Left renal pelvis (tissue), 4 donors: ENCODE measurements around the gene ZGRF1. TPM values are rescaled to one million over a fixed set of nuclear protein-coding genes. Genes with fewer than 3 reads are reported as not detected.
"Not testable (repeated sequence)": the region's sequence is repeated elsewhere in the genome, so short reads cannot be mapped to it uniquely, and the experiment has no call there.

Experiments
- DNase-seq, 4 donors: peaks; one replicate each; pipeline ENCODE4 v3.0.0-alpha.2; 2013; ENCODE audit warnings: low read depth in 4 of 4, low spot score in 3 of 4
- polyA plus RNA-seq, 4 donors: library from polyadenylated mRNA; unstranded; fragments of 120-200 nt; gene quantifications; one replicate each; pipeline ENCODE4 v1.2.1, GENCODE V29; 2013; ENCODE audit not compliant: insufficient read length in 4 of 4

ZGRF1 gene
- polyA plus RNA-seq, 4 donors: 12.4 to 16.8 (median 15.0) TPM

DNA sequence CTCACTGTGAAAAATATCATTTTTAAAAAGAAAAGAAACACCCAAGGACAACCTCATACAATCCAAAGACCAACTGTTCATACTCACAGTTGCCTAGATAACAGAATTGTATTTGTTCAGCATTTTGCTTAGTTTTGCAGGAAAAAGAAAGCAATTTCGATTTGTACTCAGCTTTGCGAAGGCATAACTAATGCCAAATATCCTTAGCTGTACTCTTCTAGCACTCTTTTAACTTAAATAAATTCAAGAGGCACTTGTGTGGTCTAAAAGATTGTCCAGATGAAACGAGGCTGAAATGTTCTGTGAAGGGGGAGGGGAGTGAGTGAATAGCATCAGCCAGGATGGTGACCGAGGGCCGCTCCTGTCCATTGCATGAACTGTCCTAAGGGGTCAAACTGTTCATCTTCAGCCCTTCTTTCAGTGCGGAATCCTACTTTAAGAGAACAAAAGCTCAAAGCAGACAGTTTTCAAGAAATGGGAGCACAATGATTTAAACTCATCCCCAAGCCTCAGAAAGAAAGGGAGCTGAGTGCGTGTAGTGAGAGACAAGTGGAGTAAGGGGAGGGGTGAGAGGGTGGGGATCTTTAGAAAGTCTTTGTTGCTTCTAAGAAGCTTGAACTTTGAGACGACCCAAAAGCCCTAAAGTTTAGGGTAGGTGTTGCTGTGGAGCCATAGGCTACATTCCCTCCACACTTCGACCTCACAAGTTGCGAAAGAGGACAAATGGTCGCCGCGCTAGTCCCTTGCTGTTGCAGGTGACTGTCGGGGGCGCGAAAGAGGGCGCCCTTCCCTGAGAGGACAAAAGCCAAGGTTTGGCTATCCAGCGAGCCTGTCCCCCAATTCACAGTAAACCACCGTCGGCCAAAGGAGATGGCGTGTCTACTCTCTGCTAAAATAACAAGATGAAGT, 116.8 kb downstream of the ZGRF1 start:
- no peak for DNase-seq

DNA sequence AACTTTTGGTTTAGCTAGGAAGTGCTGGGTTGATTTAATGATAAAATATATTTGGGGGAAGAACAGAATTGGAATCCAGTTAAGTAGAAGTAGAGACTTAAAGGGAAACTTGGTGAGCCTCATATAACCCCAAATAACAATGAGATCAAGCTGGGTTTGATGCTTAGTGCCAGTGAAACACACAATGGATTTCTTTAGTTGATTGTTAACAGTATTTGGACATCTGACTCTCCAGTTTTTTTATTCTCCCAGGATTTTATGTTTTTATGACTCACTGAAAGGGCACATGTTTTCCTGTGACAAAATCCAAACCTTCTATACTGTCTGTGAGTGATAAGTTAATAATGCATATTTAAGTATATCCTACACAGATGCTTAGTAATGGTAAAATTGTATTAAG, 118.0 kb downstream of the ZGRF1 start:
- no peak for DNase-seq

DNA sequence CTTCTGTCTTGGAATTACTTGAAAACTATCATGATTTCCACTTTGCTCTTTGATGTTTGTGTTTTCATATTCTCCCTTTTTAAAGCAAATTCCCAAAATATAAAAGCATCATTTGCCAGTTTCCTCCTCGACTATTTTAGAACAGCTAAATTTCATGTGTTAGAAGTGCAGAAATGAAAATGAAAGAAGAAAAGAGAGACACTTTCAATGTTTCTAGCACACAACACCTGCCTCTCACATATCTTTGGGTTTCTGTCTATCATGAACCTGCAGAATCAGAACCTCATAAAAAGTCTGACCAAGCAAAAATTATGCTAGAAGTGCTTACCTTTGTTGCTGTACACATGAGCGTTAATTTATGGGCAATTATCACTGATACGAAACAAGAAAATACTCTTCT, 118.8 kb downstream of the ZGRF1 start:
- DNase-seq: no peak

DNA sequence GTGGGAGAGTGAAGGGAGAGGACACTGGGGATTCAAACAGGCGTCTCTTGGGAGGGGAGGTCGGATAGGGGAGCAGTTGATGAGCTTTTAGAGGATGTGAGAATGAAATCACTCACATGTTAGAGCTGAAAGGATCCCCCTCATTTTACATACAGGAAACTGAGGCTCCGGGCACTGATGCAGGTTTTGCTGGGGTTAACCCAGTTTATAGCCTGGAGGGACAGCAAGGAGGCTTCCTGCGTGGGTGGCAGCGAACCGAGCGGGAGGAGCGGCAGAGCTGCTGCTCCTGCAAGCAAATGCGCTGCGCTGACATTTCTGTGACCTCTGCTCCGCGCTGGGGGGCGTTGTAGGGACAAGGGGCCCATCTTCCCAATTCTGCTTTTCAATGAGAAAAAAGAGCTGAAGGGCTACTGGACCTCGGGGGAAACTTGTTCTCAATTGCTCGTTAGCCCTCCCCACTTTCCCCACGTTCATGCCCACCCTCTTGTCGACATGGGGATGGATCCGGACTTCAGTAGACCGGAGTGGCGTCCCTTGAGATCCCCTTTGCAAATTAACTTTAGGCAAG, 119.6 kb downstream of the ZGRF1 start:
- DNase-seq: no peak

DNA sequence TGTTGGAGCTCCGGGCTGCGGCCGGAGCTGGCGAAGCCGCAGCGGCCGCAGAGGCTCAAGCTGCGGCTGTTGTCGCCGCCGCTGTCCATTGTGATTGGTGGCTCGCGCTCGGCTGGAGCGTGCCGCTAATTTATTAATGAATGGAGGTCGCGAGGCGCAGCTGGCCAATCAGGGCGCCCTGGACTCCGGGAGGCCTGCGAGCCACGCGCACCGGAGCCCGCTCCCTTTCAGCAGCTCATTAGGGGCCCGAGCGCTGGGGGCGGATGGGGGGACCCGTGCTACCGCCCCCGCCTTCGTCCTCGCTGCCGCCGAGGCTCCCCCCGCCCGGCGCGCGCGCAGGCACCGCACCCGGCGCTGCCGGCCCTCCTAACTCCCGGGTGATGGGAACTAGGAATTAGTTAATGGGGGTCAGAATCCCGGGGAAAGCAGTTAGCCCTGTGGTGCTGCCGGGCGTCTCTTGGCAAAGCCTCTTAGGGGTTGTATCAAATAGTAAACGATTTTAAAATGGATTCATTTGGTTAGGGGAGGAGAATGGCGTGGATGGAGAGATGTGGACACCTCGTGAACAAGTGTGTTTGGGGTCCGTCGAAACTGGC, 120.1 kb downstream of the ZGRF1 start:
- DNase-seq: no peak

DNA sequence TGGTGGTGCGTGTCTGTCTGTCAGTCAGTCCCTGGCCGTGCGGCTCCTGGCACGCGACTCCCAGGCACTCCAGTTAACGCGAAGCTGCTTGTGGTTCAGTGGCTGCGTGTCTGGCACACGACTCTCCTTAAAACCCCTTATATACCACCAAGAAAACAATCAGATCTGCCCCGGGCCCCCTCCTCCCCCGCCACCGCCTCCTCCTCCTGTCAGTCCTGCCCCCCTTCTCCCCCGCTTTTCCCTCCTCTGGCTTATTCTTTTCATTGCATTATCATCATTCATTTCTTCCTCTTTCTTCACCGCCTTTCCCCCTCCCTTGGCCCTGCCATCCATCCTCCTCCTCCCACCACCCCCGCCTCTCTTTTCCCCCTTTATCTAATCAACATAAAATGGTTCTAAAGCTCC, 120.6 kb downstream of the ZGRF1 start, which contains the start of gene NEUROG2:
NEUROG2 (minus strand) TSS at position 115 of the 405 bp plus-strand sequence. CDS start 705 bp downstream, outside the sequence.
- DNase-seq: no peak

DNA sequence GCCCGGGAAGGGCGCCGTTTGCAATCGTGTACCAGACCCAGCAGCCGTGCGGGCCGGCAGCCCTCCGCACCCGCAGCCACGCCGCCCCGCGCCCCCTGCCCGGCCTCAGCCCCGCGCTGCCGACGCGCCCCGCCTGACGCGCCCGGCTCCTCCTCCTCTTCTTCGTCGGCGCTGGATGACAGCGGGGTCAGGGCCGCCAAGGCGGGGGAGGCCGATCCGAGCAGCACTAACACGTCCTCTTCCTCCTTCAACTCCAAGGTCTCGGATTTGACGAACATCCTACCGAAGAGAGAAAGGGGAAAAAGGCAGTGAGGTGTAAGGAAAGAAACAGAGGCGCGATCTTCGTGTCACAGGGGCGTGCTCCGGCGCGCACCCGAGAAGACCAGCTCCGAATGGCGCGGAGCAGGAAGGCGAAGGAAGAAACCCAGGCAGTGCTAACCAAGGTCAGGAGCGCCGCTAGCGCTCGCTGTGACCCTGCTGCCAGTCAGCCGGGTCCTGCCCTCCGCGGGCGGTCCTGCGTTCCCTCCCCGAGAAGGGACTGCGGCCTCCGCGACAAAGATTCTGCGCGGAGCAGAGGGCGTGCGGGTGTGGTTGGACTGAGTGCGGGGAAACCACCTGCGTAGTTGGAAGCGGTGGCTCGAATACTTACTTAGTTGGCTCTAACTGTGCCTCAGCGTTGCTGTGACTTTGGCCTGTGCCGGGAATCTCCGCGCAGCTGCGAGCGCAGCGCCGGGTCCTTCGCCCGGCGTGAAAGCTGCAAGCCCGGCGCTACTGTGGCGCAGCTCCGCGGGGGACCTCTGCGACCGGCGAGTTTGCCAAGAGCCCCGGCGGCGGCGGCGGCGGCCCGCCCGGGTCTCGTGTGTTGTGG, 121.3 kb downstream of the ZGRF1 start:
- no peak for DNase-seq

DNA sequence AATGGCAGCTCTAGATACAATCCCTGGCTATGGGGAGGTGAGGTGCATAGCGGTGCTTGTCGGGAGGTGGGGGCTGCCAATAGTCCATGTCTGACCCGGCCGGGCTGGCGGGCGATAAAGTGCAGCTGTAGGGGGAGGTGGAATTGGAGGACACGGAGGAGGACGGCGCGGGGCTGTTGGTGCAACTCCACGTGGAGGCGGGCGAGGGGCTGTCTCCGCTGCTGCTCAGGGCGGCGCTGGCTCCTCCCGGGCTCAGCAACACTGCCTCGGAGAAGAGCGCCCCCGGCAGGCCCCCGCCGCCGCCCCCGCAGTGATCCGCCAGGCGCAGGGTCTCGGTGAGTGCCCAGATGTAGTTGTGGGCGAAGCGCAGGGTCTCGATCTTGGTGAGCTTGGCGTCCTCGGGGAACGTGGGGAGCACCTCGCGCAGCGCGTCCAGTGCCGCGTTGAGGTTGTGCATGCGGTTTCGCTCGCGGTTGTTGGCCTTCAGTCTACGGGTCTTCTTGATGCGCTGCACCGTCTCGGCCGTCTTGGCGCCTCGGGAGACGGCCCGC, 122.0 kb downstream of the ZGRF1 start:
- DNase-seq: no peak

DNA sequence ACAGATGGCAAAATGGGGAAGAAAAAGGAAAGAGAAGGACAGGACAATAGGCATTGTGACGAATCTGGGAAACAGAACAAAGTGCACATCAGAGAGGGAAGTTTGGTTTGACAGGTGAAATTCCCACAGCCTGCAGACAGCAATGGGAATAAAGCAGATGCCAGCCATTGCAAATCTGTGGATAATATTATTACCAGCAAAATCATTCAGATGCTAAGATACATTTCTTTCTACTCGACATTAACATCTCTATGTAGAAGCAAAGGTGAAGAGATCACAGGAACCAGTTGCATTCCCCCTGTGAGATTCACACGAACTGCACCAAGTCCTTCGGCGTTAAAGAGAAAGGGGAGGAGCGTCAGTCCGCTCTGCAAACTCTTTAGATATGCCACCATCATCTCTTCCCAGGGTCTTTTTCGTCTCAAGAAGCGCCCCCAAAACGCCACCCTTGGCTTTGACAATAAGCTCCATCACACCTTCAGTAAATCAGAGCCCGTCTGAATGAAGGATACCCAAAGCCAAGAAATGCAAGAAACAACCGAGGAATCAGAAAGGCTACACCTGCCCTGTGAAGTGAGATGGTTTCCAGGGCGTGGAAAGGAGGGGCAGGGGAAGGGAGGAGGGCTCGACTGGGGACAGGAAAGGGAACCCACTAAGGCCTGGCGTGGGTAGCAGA, 122.6 kb downstream of the ZGRF1 start:
- no peak for DNase-seq

DNA sequence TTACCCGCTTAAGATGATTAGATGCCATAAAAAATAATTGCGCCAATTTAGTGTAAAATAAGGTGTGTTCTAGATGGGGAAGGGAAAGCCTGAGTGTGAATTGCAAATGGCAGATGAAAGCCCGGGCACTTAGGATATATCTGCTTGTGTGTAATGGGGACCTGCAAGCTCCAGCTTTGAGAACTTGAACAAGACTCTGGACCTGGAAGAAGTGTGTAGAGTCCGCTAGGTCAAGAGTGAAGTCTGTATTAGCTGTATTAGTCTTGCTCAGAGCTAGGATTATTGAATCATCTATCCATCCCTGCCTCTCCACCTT, 124.9 kb downstream of the ZGRF1 start:
- no peak for DNase-seq

DNA sequence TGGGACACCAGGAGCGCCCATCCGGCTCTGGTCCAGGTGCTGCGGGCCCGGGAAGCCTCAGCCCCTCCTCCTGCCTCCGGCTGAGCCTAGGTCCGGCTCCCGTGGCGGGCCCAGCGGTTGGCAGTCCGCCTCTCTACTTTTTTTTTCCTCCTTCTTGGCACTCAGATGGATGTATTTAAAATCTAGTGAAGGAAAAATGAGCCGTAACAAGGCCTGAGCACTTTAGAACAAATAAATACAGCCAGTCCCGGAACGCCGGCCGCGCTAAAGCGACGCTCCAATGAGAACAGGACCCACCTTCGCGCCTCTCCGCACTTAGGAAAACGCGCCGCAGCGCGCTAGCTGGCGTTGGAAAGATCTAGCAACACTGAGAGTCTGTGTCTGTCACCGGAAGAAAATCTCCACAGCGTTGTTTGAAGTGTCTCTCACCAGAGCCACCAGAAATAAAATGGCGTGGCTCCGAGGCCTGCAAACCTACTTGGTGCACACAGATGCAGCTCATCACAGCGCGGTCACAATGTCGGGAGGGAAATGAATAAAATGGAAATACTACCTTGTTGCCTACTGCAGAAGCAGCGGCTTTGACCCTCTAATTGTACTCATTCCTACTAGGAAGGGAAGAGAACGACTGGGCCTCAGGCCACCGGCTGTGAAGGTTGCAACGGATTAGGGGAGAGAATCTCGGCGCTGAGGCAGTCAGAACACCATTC, 125.5 kb downstream of the ZGRF1 start:
- DNase-seq: no peak

DNA sequence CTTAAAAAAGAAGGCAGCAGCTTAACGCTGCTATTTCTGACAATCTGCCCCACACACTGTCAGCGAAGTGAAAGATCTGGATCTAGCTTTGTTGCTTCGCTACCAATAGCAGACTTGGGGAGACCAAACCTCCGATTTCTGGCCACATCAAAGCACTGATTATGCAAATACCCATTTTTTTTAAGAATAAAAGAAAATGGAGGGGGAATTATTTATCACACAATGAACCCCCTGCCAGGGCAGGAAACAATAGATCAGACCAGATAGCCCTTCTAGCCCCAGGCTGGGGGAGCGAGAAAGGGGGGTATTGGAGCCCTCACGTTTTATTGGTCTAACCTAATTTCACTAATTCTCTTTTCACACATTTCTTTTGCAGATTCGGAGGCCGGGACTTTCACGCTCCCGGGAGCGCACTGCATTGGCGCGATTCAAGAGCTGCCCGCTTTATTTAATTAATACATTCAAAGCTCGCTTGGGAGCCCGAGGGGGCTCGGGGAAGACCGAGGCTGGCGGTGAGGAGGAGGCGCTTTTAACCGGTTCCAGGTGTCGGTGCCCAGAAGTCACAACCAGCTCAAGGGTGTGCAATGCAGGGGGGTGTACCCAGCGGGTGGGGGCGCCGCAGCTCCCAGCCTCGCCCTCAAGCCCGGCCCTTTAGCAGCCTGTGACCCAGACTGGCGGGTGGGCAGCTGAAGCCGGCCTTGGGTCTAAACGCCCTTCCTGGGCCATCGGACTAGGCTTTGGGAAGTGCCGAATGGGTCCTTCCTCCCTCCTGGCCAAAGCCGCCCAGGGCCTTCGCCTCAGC, 126.2 kb downstream of the ZGRF1 start:
- DNase-seq: no peak

DNA sequence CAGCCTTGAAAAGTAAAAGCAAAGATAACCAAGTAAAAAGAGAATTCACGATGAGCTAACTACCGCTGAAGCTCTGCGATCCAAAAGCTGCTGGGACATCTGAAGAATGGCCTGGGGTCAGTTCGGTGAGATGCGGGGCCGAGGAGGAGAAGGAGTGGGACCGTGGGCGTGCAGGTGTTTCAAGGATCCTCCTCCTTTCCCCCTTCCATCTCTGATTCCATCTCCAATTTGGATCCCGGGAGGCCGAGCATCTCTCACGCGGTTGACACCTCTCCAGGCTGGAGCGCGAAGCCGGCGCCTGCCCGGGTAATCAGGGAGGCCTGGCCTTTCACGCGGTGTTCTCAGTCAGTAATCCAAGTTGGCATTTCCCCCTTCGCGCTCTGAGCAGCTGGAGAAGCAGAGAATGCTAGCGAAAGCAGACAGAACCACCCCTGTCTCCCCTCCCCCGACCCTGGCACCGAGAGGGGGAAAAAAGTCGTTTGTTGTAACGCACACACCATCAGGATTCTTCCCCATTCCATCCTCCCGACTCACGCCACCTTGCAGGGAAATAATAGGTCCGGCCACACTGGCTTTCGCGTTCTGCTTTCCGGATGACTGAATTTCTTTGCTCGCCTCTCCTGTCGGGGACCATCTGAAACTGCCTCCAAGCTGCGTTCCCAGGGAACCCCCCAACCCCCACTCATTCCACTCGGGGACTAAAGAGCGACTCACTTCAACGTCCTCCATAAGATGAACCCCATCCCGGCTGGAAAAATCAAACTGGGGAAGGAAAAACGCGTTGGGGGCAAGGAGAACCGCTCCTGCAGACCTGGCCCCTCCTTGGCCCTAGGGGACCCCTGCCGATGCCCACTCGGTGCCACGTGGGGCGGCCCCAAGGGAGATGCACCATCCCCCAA, 127.2 kb downstream of the ZGRF1 start:
- DNase-seq: no peak

DNA sequence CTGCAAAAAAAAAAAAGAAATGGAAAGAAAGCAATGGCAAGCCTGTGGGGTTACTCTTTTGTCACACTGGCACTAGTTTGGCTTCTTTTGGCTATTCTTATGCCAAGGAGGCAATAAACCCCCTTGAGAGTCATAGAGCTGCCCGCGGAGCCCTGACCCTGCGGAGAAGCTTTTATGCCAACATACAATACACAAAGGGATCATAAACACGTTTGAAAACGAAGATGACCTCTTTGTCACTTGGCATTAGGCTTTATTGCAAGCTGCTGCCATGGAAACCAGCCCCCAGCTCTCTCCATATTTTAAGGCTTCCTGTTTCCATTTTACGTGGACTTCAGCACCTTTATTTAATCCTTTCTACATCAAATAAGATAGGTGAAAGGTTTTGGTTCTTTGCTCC, 128.4 kb downstream of the ZGRF1 start:
- DNase-seq: no peak

DNA sequence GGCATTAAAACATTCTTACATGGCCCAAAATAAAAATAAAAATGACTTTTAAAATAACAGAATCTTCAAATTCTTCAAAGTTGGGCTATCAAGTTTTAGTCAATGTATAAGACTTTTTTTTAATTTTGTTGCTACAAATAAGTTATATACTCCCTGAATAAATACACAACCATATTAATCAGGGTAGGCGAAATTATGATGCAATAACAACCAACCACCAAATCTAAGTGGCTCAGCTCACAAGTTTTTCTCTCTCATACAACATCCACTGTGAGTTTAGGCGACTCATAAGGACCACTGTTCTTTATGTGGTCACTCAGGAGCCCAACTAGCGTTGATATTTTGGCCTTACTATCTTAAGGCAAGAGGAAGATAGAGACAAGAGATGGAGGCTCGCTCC, 131.9 kb downstream of the ZGRF1 start:
- DNase-seq: no peak

DNA sequence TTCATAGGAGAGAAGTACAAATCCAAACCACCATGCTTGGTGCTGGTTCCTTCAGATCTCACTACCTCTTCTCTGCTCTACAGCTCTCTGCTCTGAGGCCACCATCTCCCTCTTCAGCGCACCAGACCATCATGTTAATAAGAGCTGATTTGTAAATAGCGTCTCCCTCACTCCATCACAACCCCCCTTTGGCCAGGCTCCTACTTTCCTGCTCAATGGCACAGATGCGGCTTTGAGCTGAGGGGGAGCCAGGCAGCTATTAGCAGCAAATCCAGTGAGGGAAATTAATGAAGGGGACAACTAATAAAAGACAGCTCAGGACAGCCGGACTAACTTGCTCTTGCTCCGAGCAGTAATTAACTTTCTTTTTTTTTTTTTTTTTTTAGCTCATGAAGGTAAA, 133.8 kb downstream of the ZGRF1 start:
- DNase-seq: no peak

DNA sequence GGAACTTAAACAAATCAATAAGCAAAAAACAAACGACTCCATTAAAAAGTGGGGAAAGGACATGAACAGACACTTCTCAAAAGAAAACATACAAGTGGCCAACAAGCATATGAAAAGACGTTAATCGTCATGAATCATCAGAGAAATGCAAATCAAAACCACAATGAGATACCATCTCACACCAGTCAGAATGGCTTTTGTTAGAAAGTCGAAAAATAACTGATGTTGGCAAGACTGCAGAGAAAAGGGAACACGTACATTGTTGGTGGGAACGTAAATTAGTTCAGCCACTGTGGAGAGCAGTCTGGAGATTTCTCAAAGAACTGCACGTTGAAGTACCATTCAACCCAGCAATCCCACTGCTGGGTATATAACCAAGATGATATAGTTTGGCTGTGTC, 144.4 kb downstream of the ZGRF1 start:
- DNase-seq: no peak

DNA sequence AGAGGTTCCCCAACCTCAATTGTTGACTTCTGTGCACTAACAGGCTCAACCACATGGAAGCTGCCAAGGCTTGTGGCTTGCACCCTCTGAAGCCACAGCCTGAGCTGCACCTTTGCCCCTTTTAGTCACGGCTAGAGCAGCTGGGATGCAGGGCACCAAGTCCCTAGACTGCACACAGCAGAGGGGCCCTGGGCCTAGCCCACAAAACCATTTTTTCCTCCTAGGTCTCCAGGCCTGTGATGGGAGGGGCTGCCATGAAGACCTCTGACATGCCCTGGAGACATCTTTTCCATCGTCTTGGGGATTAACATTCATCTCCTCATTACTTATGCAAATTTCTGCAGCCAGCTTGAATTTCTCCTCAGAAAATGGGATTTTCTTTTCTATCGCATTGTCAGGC, 145.9 kb downstream of the ZGRF1 start:
- DNase-seq: not testable (repeated sequence)
